ENCODE data around the gene DDOST. TPM values are rescaled to one million over a fixed set of nuclear protein-coding genes. Genes with fewer than 3 reads are reported as not detected.

Gene DDOST
- total RNA-seq, 3 donors from 2014 or later = 103 to 263 (median 159) TPM

DNA sequence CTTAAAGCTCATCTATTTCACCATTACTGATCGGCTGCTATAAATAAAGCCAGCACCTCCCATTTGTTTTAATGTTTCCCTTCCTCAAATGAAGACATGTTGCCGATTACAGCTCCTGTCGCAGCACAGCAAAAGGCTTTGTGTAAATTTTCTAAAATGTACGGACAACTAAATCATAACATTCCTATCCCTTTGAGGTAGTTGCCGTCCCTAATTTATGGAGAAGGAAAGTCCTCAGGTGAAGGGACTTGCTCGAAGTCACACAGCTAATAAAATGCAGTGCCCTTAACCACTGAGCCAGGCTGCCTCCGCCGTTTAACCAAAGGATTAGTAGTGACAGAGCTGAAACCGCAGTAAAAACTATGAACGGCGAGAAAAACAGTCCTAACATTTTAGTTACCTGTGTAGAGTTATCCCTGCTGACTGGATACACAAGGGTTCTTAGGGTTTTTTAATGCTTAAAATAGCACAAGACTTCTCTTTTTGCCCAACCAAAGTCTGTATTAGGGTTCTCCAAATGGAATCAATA, 27.0 kb downstream of the DDOST start:
- DNase-seq (peak in 1 of 3 donors; percentile 21), ATAC-seq (peak; percentile 3)
- H3K4me1 ChIP-seq (ENCODE audit: low read depth) = peaks cover 14% of the 10 kb centered on the region
- intact Hi-C loops (cut with DNase I, micrococcal nuclease) = loop anchor here in 1 of 2 donors (5.0 to 10.0 kb wide), 2 partner anchors 59 to 112 kb away; no protein-coding TSS in a partner anchor
- peak overlapping the region; percentile 97 for H3K4me3 ChIP-seq
- TF ChIP-seq, protein P1, sequence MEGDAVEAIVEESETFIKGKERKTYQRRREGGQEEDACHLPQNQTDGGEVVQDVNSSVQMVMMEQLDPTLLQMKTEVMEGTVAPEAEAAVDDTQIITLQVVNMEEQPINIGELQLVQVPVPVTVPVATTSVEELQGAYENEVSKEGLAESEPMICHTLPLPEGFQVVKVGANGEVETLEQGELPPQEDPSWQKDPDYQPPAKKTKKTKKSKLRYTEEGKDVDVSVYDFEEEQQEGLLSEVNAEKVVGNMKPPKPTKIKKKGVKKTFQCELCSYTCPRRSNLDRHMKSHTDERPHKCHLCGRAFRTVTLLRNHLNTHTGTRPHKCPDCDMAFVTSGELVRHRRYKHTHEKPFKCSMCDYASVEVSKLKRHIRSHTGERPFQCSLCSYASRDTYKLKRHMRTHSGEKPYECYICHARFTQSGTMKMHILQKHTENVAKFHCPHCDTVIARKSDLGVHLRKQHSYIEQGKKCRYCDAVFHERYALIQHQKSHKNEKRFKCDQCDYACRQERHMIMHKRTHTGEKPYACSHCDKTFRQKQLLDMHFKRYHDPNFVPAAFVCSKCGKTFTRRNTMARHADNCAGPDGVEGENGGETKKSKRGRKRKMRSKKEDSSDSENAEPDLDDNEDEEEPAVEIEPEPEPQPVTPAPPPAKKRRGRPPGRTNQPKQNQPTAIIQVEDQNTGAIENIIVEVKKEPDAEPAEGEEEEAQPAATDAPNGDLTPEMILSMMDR (IDR thresholded peaks at IDR 0.05) = no peak
- H3K36me3 ChIP-seq (ENCODE audit: low read depth) = no peaks in the 10 kb centered on the region
- no peaks in the 10 kb centered on the region for H3K9me3 ChIP-seq

DNA sequence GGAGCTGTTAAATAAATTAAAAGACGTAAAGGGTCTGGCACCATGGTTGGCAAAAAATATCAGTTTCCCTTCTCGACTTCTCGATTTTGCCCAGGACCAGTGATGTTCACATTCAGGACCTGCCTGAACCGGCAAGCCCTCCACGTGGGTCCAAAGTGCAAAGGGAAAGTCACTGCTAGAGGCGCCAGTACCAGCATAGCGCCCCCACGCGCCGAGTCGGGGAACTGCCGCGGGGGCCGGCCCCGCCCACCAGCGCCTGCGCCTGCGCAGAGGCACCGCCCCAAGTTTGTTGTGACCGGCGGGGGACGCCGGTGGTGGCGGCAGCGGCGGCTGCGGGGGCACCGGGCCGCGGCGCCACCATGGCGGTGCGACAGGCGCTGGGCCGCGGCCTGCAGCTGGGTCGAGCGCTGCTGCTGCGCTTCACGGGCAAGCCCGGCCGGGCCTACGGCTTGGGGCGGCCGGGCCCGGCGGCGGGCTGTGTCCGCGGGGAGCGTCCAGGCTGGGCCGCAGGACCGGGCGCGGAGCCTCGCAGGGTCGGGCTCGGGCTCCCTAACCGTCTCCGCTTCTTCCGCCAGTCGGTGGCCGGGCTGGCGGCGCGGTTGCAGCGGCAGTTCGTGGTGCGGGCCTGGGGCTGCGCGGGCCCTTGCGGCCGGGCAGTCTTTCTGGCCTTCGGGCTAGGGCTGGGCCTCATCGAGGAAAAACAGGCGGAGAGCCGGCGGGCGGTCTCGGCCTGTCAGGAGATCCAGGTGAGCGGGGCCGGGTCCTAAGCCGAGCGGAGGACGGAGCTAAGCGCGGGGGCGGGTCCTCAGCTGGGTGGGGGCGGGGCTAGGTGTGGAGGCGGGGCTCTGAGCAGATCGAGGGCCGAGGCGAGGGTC, 27.7 kb downstream of the DDOST start, which contains the start of gene PINK1:
Gene PINK1, plus strand, starts transcription at position 269 of the 875 bp plus-strand sequence. Its CDS starts 91 bp downstream, at position 360.
- peak; percentile 94 for ATAC-seq
- H3K36me3 ChIP-seq (ENCODE audit: low read depth) = no peaks in the 10 kb centered on the region
- H3K4me1 ChIP-seq (ENCODE audit: low read depth) = peaks cover 14% of the 10 kb centered on the region
- H3K4me3 ChIP-seq = peak within 1 kb of the TSS; percentile 97
- intact Hi-C loops (cut with DNase I, micrococcal nuclease) = loop anchor here in 1 of 2 donors (5.0 to 10.0 kb wide), 2 partner anchors 59 to 111 kb away; no protein-coding TSS in a partner anchor
- no peaks in the 10 kb centered on the region for H3K9me3 ChIP-seq
- TF ChIP-seq, protein P1 (IDR thresholded peaks at IDR 0.05) = peak; percentile 100
- peak; percentile 87 to 97 (median 90) for DNase-seq

DNA sequence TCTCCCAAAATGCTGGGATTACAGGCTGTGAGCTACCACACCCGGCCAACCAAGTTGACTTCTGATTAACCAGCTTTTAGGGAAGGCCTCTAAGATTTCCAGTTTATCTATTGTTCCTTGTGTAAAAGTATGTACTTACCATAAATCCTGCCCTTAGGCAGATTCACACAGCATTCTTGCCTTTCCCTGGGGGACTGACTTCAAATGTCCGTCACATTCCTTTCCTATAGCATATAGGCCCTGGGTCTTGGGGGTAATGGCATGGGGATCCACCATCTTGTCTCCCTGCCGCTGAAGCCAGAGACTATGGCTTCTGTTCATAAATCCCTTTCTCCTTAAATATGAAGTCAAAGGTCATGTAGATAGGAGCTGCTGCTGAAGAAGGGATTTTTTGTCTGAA, 28.8 kb downstream of the DDOST start:
- Histone ChIP-seq H3K9me3 (no peaks in the 10 kb centered on the region), H3K4me1 (ENCODE audit: low read depth) (peaks cover 14% of the 10 kb centered on the region), H3K36me3 (ENCODE audit: low read depth) (no peaks in the 10 kb centered on the region), H3K4me3 (no peak overlapping the region)
- intact Hi-C loops (cut with DNase I, micrococcal nuclease) = loop anchor here in 1 of 2 donors (5.0 to 10.0 kb wide), 2 partner anchors 58 to 110 kb away; no protein-coding TSS in a partner anchor
- ATAC-seq (no peak), DNase-seq (no peak)
- TF ChIP-seq, protein P1 (IDR thresholded peaks at IDR 0.05) = no peak

DNA sequence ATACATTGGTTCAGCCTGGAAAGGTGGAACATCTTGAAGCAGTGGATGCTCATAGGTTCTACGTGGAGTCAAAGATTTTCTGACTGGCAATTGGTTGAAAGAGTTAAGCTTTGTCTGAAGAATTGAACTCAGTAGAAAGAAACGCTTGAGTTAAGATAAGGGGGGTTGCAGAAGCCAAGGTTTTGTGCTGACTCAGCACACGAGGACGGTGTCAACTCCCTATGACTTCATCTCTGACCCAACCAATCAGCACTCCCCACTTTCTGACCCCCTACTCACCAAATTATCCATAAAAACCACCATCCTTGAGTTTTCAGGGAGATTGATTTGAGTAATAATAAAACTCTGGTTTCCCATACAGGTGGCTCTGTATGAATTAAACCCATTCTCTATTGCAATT, 30.4 kb downstream of the DDOST start:
- TF ChIP-seq, protein P1 (IDR thresholded peaks at IDR 0.05) = no peak
- no peak for ATAC-seq
- Histone ChIP-seq H3K4me3 (no peak overlapping the region), H3K36me3 (ENCODE audit: low read depth) (no peaks in the 10 kb centered on the region), H3K9me3 (no peaks in the 10 kb centered on the region), H3K4me1 (ENCODE audit: low read depth) (peaks cover 14% of the 10 kb centered on the region)
- intact Hi-C loops (cut with DNase I, micrococcal nuclease) = loop anchor here in 1 of 2 donors (5.0 to 10.0 kb wide), 2 partner anchors 56 to 108 kb away; no protein-coding TSS in a partner anchor
- DNase-seq = no peak

DNA sequence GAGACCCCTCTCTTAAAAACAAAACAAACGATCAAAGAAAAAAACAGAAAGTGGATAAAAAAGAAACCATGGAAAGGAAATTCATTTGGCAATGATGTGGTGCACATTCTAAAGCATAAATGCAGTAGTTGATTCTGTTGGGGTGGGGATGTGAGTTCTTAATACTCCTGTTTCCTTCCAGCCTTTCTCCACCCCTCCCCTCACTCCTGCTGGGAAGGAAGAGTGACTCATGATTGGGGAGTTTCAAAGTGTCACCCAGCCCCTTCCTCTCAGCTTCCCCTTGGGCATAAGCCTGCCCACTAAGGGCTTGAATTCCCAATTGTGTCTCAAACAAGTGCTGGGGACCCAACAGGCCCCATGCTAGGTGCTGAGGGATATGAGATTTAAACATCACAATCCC, 34.6 kb downstream of the DDOST start:
- no peak for DNase-seq
- no peak for ATAC-seq
- Histone ChIP-seq H3K9me3 (no peaks in the 10 kb centered on the region), H3K4me3 (no peak overlapping the region), H3K36me3 (ENCODE audit: low read depth) (no peaks in the 10 kb centered on the region), H3K4me1 (ENCODE audit: low read depth) (no peaks in the 10 kb centered on the region)
- TF ChIP-seq, protein P1 (IDR thresholded peaks at IDR 0.05) = no peak
- intact Hi-C loops (cut with DNase I, micrococcal nuclease) = no loop called here
